Hepatocyte (in vitro differentiated cells): ENCODE measurements around the gene ARHGAP21. TPM values are rescaled to one million over a fixed set of nuclear protein-coding genes. Genes with fewer than 3 reads are reported as not detected.

Experiments used
- DNase-seq: peaks from one replicate; pipeline ENCODE4 v3.0.0-alpha.2; 2016; ENCODE audit warnings: low spot score
- H2AFZ ChIP-seq: fragments of 200-600 bp; sonication (generic); 2 replicates; pipeline ENCODE4 v1.6.0; 2016; ENCODE audit warnings: antibody characterized with exemption, mild to moderate bottlenecking
- H3K27ac ChIP-seq: fragments of 200-600 bp; sonication (generic); 2 replicates; pipeline ENCODE4 v1.5.1; 2016; ENCODE audit warnings: mild to moderate bottlenecking
- H3K27me3 ChIP-seq: fragments of 200-600 bp; sonication (generic); 2 replicates; pipeline ENCODE4 v1.6.1; 2016
- H3K36me3 ChIP-seq: fragments of 200-600 bp; sonication (generic); replicated peaks from 2 replicates; pipeline ENCODE4 v1.5.1; 2016; ENCODE audit warnings: low read depth; ENCODE audit not compliant: insufficient read depth
- H3K4me1 ChIP-seq: fragments of 200-600 bp; sonication (generic); 2 replicates; pipeline ENCODE4 v1.5.1; 2016; ENCODE audit warnings: mild to moderate bottlenecking, moderate library complexity; ENCODE audit not compliant: insufficient read depth
- H3K4me2 ChIP-seq: fragments of 200-600 bp; sonication (generic); 2 replicates; pipeline ENCODE4 v1.6.0; 2016
- H3K4me3 ChIP-seq: fragments of 200-600 bp; sonication (generic); 2 replicates; pipeline ENCODE4 v1.5.1; 2016; ENCODE audit warnings: mild to moderate bottlenecking
- H3K79me2 ChIP-seq: fragments of 200-600 bp; sonication (generic); 2 replicates; pipeline ENCODE4 v1.6.0; 2017; ENCODE audit warnings: mild to moderate bottlenecking
- H3K9me2 ChIP-seq: fragments of 200-600 bp; sonication (generic); replicated peaks from 2 replicates; pipeline ENCODE4 v1.6.0; 2017; ENCODE audit warnings: mild to moderate bottlenecking; ENCODE audit not compliant: insufficient read depth
- H3K9me3 ChIP-seq: fragments of 200-600 bp; sonication (generic); 2 replicates; pipeline ENCODE4 v1.5.1; 2016; ENCODE audit warnings: low read depth, mild to moderate bottlenecking
- H4K20me1 ChIP-seq: fragments of 200-600 bp; sonication (generic); 2 replicates; pipeline ENCODE4 v1.6.0; 2016; ENCODE audit warnings: mild to moderate bottlenecking; ENCODE audit not compliant: insufficient read depth, poor library complexity, severe bottlenecking
- EZH2 ChIP-seq: fragments of 200-600 bp; sonication (generic); IDR thresholded peaks from 2 replicates; pipeline ENCODE4 v1.6.1; 2016; ENCODE audit warnings: antibody characterized with exemption, mild to moderate bottlenecking, borderline replicate concordance
- EZH2phosphoT487 ChIP-seq: fragments of 200-600 bp; sonication (generic); IDR thresholded peaks from one replicate; pipeline ENCODE4 v1.6.1; 2018; ENCODE audit warnings: antibody characterized with exemption, mild to moderate bottlenecking, low read depth, moderate library complexity; ENCODE audit not compliant: unreplicated experiment, severe bottlenecking
- WGBS: methylation state at CpG from one replicate; pipeline ENCODE4 v1.1.6; 2016; ENCODE audit warnings: low lambda C conversion rate; ENCODE audit errors: missing lambda C conversion rate; 5-methylcytosine and 5-hydroxymethylcytosine counted together
- polyA plus RNA-seq: library from polyadenylated mRNA; unstranded; fragments of >200 nt; fragmentation: Nextera tagmentation; extraction: Ambion mirVana; gene quantifications from 2 replicates; pipeline ENCODE4 v1.2.1, GENCODE V29; 2016
- total RNA-seq: library from RNA; depleted of rRNA; stranded (reverse); fragments of >200 nt; gene quantifications from 2 replicates; pipeline ENCODE4 v1.2.3, GENCODE V29; 2014
- TF ChIP-seq, protein P1 (sequence below): fragments of 200-600 bp; sonication (generic); IDR thresholded peaks from 2 replicates; pipeline ENCODE4 v1.5.1; 2016; ENCODE audit warnings: antibody characterized with exemption, mild to moderate bottlenecking; ENCODE audit not compliant: poor library complexity

ARHGAP21 gene
- total and polyA plus RNA-seq, 2 experiments from 2014 or later, result 15.1 to 70.2 TPM

DNA sequence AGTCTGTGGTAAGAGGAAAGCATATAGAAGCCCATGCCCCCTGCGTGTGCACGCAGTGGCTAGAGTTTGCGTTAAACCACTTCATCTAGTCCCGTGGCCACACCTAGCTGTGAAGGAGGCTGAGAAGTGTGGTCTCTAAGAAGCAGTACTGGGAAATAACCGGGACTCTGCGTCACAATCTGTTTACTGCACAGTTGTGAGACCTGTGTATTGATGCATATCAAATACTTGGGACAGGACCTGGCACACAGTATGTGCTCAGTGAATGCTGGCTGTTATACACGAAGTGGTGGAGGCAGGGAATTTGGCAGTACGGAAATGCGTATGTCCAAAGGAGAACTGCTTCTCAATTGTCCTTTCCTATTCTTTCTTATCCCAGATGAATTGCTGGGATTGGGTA is 149.5 kb downstream of the ARHGAP21 start:
- TF ChIP-seq, protein P1, sequence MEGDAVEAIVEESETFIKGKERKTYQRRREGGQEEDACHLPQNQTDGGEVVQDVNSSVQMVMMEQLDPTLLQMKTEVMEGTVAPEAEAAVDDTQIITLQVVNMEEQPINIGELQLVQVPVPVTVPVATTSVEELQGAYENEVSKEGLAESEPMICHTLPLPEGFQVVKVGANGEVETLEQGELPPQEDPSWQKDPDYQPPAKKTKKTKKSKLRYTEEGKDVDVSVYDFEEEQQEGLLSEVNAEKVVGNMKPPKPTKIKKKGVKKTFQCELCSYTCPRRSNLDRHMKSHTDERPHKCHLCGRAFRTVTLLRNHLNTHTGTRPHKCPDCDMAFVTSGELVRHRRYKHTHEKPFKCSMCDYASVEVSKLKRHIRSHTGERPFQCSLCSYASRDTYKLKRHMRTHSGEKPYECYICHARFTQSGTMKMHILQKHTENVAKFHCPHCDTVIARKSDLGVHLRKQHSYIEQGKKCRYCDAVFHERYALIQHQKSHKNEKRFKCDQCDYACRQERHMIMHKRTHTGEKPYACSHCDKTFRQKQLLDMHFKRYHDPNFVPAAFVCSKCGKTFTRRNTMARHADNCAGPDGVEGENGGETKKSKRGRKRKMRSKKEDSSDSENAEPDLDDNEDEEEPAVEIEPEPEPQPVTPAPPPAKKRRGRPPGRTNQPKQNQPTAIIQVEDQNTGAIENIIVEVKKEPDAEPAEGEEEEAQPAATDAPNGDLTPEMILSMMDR, result no peak
- TF ChIP-seq EZH2 (no peak), EZH2phosphoT487 (no peak)
- Histone ChIP-seq H3K27ac (no peak overlapping the region), H2AFZ (no peak overlapping the region), H3K4me1 (no peaks in the 10 kb centered on the region), H3K36me3 (no peaks in the 10 kb centered on the region), H3K79me2 (no peaks in the 10 kb centered on the region), H3K27me3 (no peaks in the 10 kb centered on the region), H4K20me1 (no peaks in the 10 kb centered on the region), H3K9me3 (no peaks in the 10 kb centered on the region), H3K4me2 (no peak overlapping the region), H3K4me3 (no peak overlapping the region), H3K9me2 (no peaks in the 10 kb centered on the region)
- WGBS, result 86% methylated on average over 9 of the region's 9 CpGs
- no peak for DNase-seq

DNA sequence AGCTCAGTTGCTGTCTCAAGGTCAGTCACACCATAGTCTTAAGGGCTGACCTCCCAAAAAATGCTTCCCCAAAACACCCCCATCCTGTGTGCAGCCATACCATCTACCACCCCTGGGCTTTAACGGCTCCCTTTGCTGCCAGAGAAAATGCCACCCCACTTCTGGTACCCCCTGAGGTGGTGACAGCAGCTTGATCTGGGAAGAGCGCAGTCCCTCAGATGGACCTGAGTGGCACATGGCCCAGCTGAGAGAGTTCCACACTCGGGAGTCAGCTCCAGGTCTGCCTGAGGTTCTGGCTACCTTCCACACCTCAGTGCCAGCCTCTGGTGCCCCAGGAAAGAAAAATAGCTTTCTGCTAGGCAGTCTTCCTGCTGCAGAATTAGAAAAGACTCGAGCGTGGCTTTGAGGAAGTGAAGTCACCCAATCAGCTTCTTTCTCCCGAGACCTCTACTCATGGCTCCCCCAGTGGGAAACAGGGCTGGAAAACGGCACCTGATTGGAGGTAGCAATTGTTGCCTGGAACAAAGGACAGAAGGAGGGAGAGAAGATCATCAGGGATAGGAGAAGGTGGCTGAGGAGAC is 151.7 kb downstream of the ARHGAP21 start:
- Histone ChIP-seq H3K4me3 (no peak overlapping the region), H4K20me1 (no peaks in the 10 kb centered on the region), H3K36me3 (no peaks in the 10 kb centered on the region), H3K27ac (no peak overlapping the region), H3K79me2 (no peaks in the 10 kb centered on the region), H3K4me2 (no peak overlapping the region), H3K27me3 (no peaks in the 10 kb centered on the region), H3K9me2 (no peaks in the 10 kb centered on the region), H3K4me1 (no peaks in the 10 kb centered on the region), H2AFZ (no peak overlapping the region), H3K9me3 (no peaks in the 10 kb centered on the region)
- WGBS, result 89% methylated on average over 7 of the region's 7 CpGs
- TF ChIP-seq, protein P1, result no peak
- TF ChIP-seq EZH2phosphoT487 (no peak), EZH2 (no peak)
- no peak for DNase-seq

DNA sequence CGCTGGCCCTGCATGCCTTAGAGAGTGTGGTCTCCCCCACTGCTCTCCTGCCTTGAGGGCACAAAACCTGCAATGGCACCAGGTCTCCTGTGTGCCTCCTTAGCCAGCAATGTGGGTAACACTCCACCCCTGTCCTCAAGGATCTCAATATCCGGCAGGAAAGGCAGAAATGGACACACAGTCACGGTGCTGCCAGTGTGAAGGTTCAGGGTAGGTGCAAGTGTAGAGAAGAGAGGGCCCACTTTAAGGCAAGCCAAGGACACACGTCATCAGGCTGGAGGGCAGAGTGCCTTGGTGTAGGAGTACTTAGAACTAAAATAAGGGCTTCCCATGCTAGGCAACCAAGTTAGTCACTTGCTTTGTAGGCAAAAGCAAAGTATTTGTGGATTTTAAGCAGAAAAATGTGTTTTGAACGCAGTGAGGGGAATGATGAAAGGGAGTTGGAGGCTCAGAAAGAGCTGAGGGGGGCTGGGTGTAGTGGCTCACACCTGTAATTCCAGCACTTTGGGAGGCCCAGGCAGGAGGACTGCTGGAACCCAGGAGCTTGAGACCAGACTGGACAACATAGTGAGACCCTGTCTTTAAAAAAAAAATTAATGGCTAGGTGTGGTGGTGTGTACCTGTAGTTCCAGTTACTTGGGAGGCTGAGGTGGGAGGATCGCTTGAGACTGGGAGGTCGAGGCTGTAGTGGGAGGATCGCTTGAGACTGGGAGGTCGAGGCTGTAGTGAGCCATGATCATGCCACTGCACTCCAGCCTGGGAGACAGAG is 152.8 kb downstream of the ARHGAP21 start:
- H3K79me2 ChIP-seq, result no peaks in the 10 kb centered on the region
- DNase-seq, result no peak
- no peak overlapping the region for H2AFZ ChIP-seq
- H3K4me2 ChIP-seq, result no peak overlapping the region
- H3K36me3 ChIP-seq, result no peaks in the 10 kb centered on the region
- H3K4me1 ChIP-seq, result no peaks in the 10 kb centered on the region
- no peaks in the 10 kb centered on the region for H3K9me2 ChIP-seq
- no peak overlapping the region for H3K4me3 ChIP-seq
- H4K20me1 ChIP-seq, result no peaks in the 10 kb centered on the region
- no peaks in the 10 kb centered on the region for H3K27me3 ChIP-seq
- no peak overlapping the region for H3K27ac ChIP-seq
- TF ChIP-seq EZH2phosphoT487, result no peak
- no peak for TF ChIP-seq EZH2
- TF ChIP-seq, protein P1, result no peak
- H3K9me3 ChIP-seq, result no peaks in the 10 kb centered on the region
- WGBS, result 96% methylated on average over 9 of the region's 9 CpGs
